Measurements from ENCODE around the gene DNAJC24. TPM values are rescaled to one million over a fixed set of nuclear protein-coding genes. Genes with fewer than 3 reads are reported as not detected.

DNAJC24 gene
- total and polyA plus RNA-seq, 10 of the 15 experiments (the other 5 are each of a cell fraction or from before 2014, with no cell fraction given) = 10.0 to 25.4 (median 13.8) TPM

DNA sequence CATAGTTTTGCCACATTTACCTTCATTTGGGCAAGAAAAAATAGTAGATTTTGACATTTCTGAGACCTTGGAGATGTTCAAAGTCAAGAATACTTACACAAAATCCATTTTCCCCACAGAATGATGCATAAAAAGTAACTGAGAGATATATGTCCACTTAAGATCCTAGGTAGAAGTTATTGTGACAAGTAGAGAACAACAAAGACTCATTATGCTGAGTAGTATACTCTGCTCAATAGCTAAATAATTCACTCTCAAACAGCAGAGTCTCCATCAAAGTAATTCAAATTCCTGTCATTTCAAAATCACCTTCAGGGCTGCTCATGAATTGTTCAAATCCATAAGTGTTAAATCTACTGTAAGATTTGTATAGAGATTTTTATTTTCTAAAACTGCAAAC, 104.4 kb downstream of the DNAJC24 start (continued):
- TF ChIP-seq LARP7 (IDR thresholded peaks at IDR 0.05) = no peak

DNA sequence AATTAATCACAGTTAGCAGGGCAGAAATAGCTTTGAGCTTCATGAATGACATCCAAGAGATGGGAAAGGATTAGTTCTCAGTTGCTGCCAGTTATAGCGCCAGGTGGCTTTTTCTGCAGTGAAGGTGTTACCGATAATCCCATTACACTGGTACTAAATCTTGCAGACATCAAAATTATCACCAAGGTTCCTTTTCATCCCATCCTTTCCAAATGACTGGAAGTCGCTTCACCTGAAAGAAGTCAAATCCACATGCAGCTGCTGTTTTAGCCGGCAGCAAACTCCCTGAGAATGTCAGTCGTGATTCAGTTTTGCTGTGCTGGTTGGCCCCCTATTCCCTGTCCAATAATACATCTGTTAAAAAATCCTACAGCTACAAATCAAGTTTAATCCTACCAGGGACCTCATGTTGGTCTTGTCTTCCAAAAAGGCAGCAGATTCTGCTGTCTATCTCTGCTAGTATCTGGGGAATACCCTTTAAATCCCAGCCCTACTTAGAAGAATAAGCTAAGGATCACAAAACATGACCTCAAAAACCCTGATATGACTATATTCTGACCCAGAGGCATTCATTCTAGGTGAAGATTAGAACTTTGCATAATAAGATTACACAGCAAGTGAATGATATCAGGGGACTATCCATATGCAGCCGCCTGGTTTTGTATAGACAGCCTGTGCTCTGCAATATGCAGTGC, 108.0 kb downstream of the DNAJC24 start:
- Histone ChIP-seq H3K27me3 (replicated peaks in 1 of 2; ENCODE audit: control insufficient read depth in 2 of 2, insufficient read depth in 2 of 2, low read length in 1 of 2) (no peaks in the 10 kb centered on the region), H3K9ac (ENCODE audit: control insufficient read depth, insufficient read depth, low read length) (no peak overlapping the region), H3K79me2 (ENCODE audit: control insufficient read depth, insufficient read depth, low read length) (no peaks in the 10 kb centered on the region; the same call in 1 of the 2 replicates), H2AFZ (ENCODE audit: control insufficient read depth, low read depth, low read length) (no peak overlapping the region), H3K4me2 (ENCODE audit: control insufficient read depth, insufficient read depth) (no peak overlapping the region), H3K4me3 (no peak overlapping the region), H3K27ac (ENCODE audit: control insufficient read depth, insufficient read depth) (no peak overlapping the region), H4K20me1 (ENCODE audit: control insufficient read depth, insufficient read depth) (no peaks in the 10 kb centered on the region), H3K36me3 (ENCODE audit: control insufficient read depth in 2 of 2, insufficient read depth in 2 of 2, low read length in 1 of 2) (no peaks in the 10 kb centered on the region), H3K9me3 (replicated peaks; ENCODE audit: control insufficient read depth, insufficient read depth, low read length) (no peaks in the 10 kb centered on the region; the same call in 2 of the 3 replicates), H3K4me1 (ENCODE audit: control insufficient read depth, insufficient read depth, low read length) (no peaks in the 10 kb centered on the region)
- TF ChIP-seq MEF2A (IDR thresholded peaks at IDR 0.05; ENCODE audit: insufficient read depth, low read depth, low read length) (no peak), PAX8 (IDR thresholded peaks at IDR 0.05) (no peak), SMARCA5 (IDR thresholded peaks at IDR 0.05) (no peak), MTA3 (IDR thresholded peaks at IDR 0.05; ENCODE audit: borderline replicate concordance, low read length) (no peak), JUNB (IDR thresholded peaks at IDR 0.05) (peak; percentile 35), EP300 (IDR thresholded peaks at IDR 0.05; ENCODE audit: borderline replicate concordance in 1 of 2, control insufficient read depth in 1 of 2, low read depth in 2 of 2, low read length in 2 of 2) (no peak), SUZ12 (IDR thresholded peaks at IDR 0.05; ENCODE audit: unreplicated experiment) (no peak)
- WGBS (ENCODE audit: insufficient coverage, insufficient replicate concordance, low lambda C conversion rate, missing lambda C conversion rate) = 88% methylated on average over 6 of the region's 6 CpGs
- CTCF ChIA-PET = interaction anchor here (1.3 to 2.5 kb wide), 3 partner anchors 71 to 481 kb away, joined by 3 to 11 read pairs (median 4); no protein-coding TSS in a partner anchor
- DNase-seq (ENCODE audit: low read depth, low spot score) (no peak), ATAC-seq (peak; percentile 19; the same call in 2 of the 3 replicates), FAIRE-seq (no peak)
- SMC1A ChIA-PET (ENCODE audit: uncharacterized antibody, unreplicated experiment) = interaction anchor here (0.7 to 2.7 kb wide), 6 partner anchors 10 to 480 kb away, joined by 3 to 16 read pairs (median 5); no protein-coding TSS in a partner anchor
- BruUV-seq (replicated peaks) = no TSS peak
- intact Hi-C loops (cut with micrococcal nuclease; ENCODE audit: unreplicated experiment) (no loop called here), in situ Hi-C loops (cut with MboI) (no loop called here)
- RAD21 ChIA-PET (ENCODE audit: unreplicated experiment) = interaction anchor here (1.4 to 1.5 kb wide), 2 partner anchors 75 to 480 kb away, joined by 3 to 6 read pairs; no protein-coding TSS in a partner anchor
- POLR2A ChIA-PET = no interaction called here

All from GM12878 (cell line).